ENCODE results near the gene CKAP2L. TPM values are rescaled to one million over a fixed set of nuclear protein-coding genes. Genes with fewer than 3 reads are reported as not detected.

Gene CKAP2L
- total RNA-seq, 1 experiment from 2014 or later: 23.3 TPM

- Histone ChIP-seq H3K27ac (ENCODE audit: insufficient read length, low read depth, low read length) (no peak overlapping the region), H2BK5ac (ENCODE audit: insufficient read length, low read length) (no peak overlapping the region)
Observed at GRCh38 chr2:112724591-112725525, 39.6 kb downstream of the CKAP2L start.

More at GRCh38 chr2:112724591-112725525, 39.6 kb downstream of the CKAP2L start:
- Histone ChIP-seq H4K20me1 (ENCODE audit: control insufficient read depth, insufficient read depth, insufficient read length) (no peaks in the 10 kb centered on the region), H3K56ac (ENCODE audit: insufficient read length, low read depth, low read length) (no peak overlapping the region), H3K18ac (ENCODE audit: insufficient read length, low read depth, low read length) (no peak overlapping the region), H3K9me3 (ENCODE audit: control insufficient read depth, low read depth, low read length) (no peaks in the 10 kb centered on the region), H3K4me2 (ENCODE audit: insufficient read depth, insufficient read length, low read length) (no peak overlapping the region), H2AFZ (ENCODE audit: low read length) (no peak overlapping the region), H2AK5ac (ENCODE audit: insufficient read length, low read length) (no peak overlapping the region), H4K8ac (replicated peaks; ENCODE audit: insufficient read length, low read depth, low read length) (no peak overlapping the region), H2BK120ac (ENCODE audit: low read depth, low read length, poor library complexity, severe bottlenecking) (no peak overlapping the region), H2BK20ac (ENCODE audit: low read depth, low read length, poor library complexity, severe bottlenecking) (no peak overlapping the region), H3K14ac (ENCODE audit: insufficient read depth, low read length) (no peak overlapping the region), H2BK12ac (ENCODE audit: insufficient read length, low read depth, low read length) (no peak overlapping the region), H4K5ac (ENCODE audit: insufficient read length, low read depth, low read length) (no peak overlapping the region), H3K4me1 (ENCODE audit: insufficient read depth, low read length) (no peaks in the 10 kb centered on the region), H3K23me2 (ENCODE audit: insufficient read length, low read depth, low read length, poor library complexity, severe bottlenecking) (no peaks in the 10 kb centered on the region), H3K4ac (ENCODE audit: low read depth, low read length) (no peak overlapping the region), H3K9ac (ENCODE audit: extremely low read depth, insufficient read length, low read length) (no peak overlapping the region), H3K23ac (ENCODE audit: insufficient read length, low read depth, low read length) (no peak overlapping the region), H3T11ph (ENCODE audit: low read length) (no peak overlapping the region), H3K79me1 (ENCODE audit: insufficient read depth, low read depth, low read length, poor library complexity, severe bottlenecking) (no peaks in the 10 kb centered on the region), H3K79me2 (ENCODE audit: insufficient read depth, low read length) (no peaks in the 10 kb centered on the region), H3K27me3 (ENCODE audit: insufficient read depth, low read length) (no peaks in the 10 kb centered on the region), H4K91ac (ENCODE audit: insufficient read length, low read depth, low read length) (no peak overlapping the region), H2BK15ac (ENCODE audit: low read depth, low read length) (no peak overlapping the region)
- no peak overlapping the region for H3K27ac Mint-ChIP-seq
- no CpG with 5 or more reads among the region's 21 CpGs for WGBS (ENCODE audit: extremely low coverage, insufficient read length, low lambda C conversion rate)
- peak; percentile 54 for TF ChIP-seq CTCF (conservative IDR thresholded peaks at IDR 0.05)
- no peak overlapping the region for H3K4me3 Mint-ChIP-seq
- no peaks in the 10 kb centered on the region; a peak in 1 of 7 replicates for H3K36me3 Mint-ChIP-seq (ENCODE audit: insufficient read depth in 1 of 3, low read depth in 3 of 3)
- peak; percentile 65 for DNase-seq
- peaks cover 6 to 10% of the 10 kb centered on the region in 2 experiments; a peak in 2 of 4 replicates for H3K4me1 Mint-ChIP-seq
- H3K9me3 Mint-ChIP-seq: no peaks in the 10 kb centered on the region
- no peaks in the 10 kb centered on the region for H3K27me3 Mint-ChIP-seq (ENCODE audit: low read depth)
